ENCODE data around the gene HMG20B. TPM values are rescaled to one million over a fixed set of nuclear protein-coding genes. Genes with fewer than 3 reads are reported as not detected.

HMG20B gene
- total RNA-seq, 5 donors from 2014 or later (not counting 1 experiment from before 2014, with no cell fraction given) = 38.0 to 81.6 (median 74.7) TPM

DNA sequence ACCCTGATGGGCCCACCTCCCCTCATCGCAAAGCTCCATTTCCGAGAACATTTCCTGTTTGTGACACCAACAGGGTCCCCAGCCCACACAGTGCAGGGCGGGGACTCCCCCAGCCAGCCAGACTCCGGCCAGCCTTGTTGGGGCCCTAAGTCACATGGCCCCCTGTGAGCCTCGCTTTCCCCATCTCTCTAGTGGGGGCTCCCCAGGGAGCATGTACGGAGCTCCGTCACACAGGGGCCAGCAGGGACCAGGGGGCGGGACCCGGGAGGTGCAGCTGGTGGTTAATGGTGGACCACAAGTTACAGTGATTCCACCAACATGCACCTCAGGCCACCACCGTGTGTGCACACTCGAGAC, 32.2 kb downstream of the HMG20B start:
- H3K27ac ChIP-seq (ENCODE audit: low read length) = peak overlapping the region; percentile 23
- Mint-ChIP-seq H3K4me3 (no peak overlapping the region), H3K27me3 (no peaks in the 10 kb centered on the region), H3K27ac (no peak overlapping the region), H3K36me3 (no peaks in the 10 kb centered on the region), H3K4me1 (peaks cover 8 to 13% (median 12%) of the 10 kb centered on the region in 3 donors), H3K9me3 (no peaks in the 10 kb centered on the region)
- peaks cover 10 to 56% of the 10 kb centered on the region in 2 experiments for H3K4me1 ChIP-seq (ENCODE audit: control insufficient read depth in 1 of 2, extremely low read depth in 1 of 2, insufficient read depth in 2 of 2, low read length in 2 of 2)
- H3K27me3 ChIP-seq (replicated peaks in 1 of 2; ENCODE audit: control insufficient read depth in 2 of 2, extremely low read depth in 1 of 2, insufficient read depth in 2 of 2, low read length in 1 of 2) = peaks cover 0 to 39% of the 10 kb centered on the region in 2 experiments
- peak overlapping the region; percentile 34 to 38 for H3K4me3 ChIP-seq (ENCODE audit: control insufficient read depth in 1 of 2, extremely low read depth in 1 of 2, low read length in 1 of 2)
- ATAC-seq (replicated peaks in 1 of 4) (peak; percentile 72 to 82 (median 76)), DNase-seq (peak in 28 of 35 experiments; percentile 7 to 65 (median 40))
- no peaks in the 10 kb centered on the region for H3K9me3 ChIP-seq
- ChIA-PET POLR2A (interaction anchor here in 1 of 2 donors (0.5 kb wide), 1 partner anchor 164 kb away, joined by 3 read pairs; no protein-coding TSS in a partner anchor), CTCF (interaction anchor here in 1 of 2 donors (0.5 kb wide), 1 partner anchor 20 kb away, joined by 7 read pairs; no protein-coding TSS in a partner anchor)
- WGBS (ENCODE audit: insufficient coverage) = 7% methylated on average over 8 of the region's 11 CpGs
- H3K36me3 ChIP-seq (ENCODE audit: control insufficient read depth in 2 of 2, extremely low read depth in 1 of 2, insufficient read depth in 1 of 2, low read length in 1 of 2) = no peaks in the 10 kb centered on the region

GRCh38 chr19:3605361-3605760, 32.6 kb downstream of the HMG20B start:
- POLR2A ChIA-PET = no interaction called here
- no peak overlapping the region for H3K27ac Mint-ChIP-seq
- H3K36me3 Mint-ChIP-seq = no peaks in the 10 kb centered on the region
- peaks cover 8 to 13% (median 12%) of the 10 kb centered on the region in 3 donors for H3K4me1 Mint-ChIP-seq
- Histone ChIP-seq H3K27ac (ENCODE audit: low read length) (no peak overlapping the region), H3K4me3 (ENCODE audit: control insufficient read depth in 1 of 2, extremely low read depth in 1 of 2, low read length in 1 of 2) (peak overlapping the region; percentile 38 to 43), H3K4me1 (ENCODE audit: control insufficient read depth in 1 of 2, extremely low read depth in 1 of 2, insufficient read depth in 2 of 2, low read length in 2 of 2) (peaks cover 10 to 56% of the 10 kb centered on the region in 2 experiments), H3K27me3 (replicated peaks in 1 of 2; ENCODE audit: control insufficient read depth in 2 of 2, extremely low read depth in 1 of 2, insufficient read depth in 2 of 2, low read length in 1 of 2) (peaks cover 0 to 39% of the 10 kb centered on the region in 2 experiments), H3K9me3 (no peaks in the 10 kb centered on the region), H3K36me3 (ENCODE audit: control insufficient read depth in 2 of 2, extremely low read depth in 1 of 2, insufficient read depth in 1 of 2, low read length in 1 of 2) (no peaks in the 10 kb centered on the region)
- 38% methylated on average over 3 of the region's 3 CpGs for WGBS (ENCODE audit: insufficient coverage)
- no peak for ATAC-seq (replicated peaks in 1 of 4)
- DNase-seq = no peak
- no peaks in the 10 kb centered on the region for H3K27me3 Mint-ChIP-seq
- H3K9me3 Mint-ChIP-seq = no peaks in the 10 kb centered on the region
- no peak overlapping the region for H3K4me3 Mint-ChIP-seq
- CTCF ChIA-PET = no interaction called here

DNA sequence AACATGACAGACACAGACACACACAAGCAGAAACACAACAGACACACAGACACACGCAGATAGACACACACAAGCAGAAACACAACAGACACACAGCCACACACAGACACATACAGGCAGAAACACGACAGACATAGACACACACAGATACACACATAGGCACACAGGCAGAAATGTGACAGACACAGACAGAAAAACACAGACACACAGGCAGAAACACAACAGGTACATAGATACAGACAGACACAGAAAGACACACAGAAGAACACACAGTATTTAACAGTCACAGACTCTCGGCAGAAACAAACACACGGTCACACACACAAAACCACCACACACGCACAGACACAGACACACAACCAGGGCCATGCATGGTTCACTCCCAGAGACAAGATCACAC, 33.0 kb downstream of the HMG20B start:
- peak overlapping the region; percentile 38 to 43 for H3K4me3 ChIP-seq (ENCODE audit: control insufficient read depth in 1 of 2, extremely low read depth in 1 of 2, low read length in 1 of 2)
- no peak overlapping the region for H3K27ac Mint-ChIP-seq
- ChIA-PET CTCF (no interaction called here), POLR2A (no interaction called here)
- H3K27me3 ChIP-seq (replicated peaks in 1 of 2; ENCODE audit: control insufficient read depth in 2 of 2, extremely low read depth in 1 of 2, insufficient read depth in 2 of 2, low read length in 1 of 2) = peaks cover 0 to 39% of the 10 kb centered on the region in 2 experiments
- peaks cover 10 to 56% of the 10 kb centered on the region in 2 experiments for H3K4me1 ChIP-seq (ENCODE audit: control insufficient read depth in 1 of 2, extremely low read depth in 1 of 2, insufficient read depth in 2 of 2, low read length in 2 of 2)
- H3K4me3 Mint-ChIP-seq = no peak overlapping the region
- peaks cover 8 to 13% (median 12%) of the 10 kb centered on the region in 3 donors for H3K4me1 Mint-ChIP-seq
- WGBS (ENCODE audit: insufficient coverage) = 68% methylated on average over 4 of the region's 5 CpGs
- no peak overlapping the region for H3K27ac ChIP-seq (ENCODE audit: low read length)
- H3K27me3 Mint-ChIP-seq = no peaks in the 10 kb centered on the region
- no peak for ATAC-seq (replicated peaks in 1 of 4)
- H3K36me3 ChIP-seq (ENCODE audit: control insufficient read depth in 2 of 2, extremely low read depth in 1 of 2, insufficient read depth in 1 of 2, low read length in 1 of 2) = no peaks in the 10 kb centered on the region
- no peaks in the 10 kb centered on the region for H3K9me3 Mint-ChIP-seq
- no peaks in the 10 kb centered on the region for H3K36me3 Mint-ChIP-seq
- H3K9me3 ChIP-seq = no peaks in the 10 kb centered on the region
- no peak for DNase-seq

GRCh38 chr19:3606174-3606689, 33.5 kb downstream of the HMG20B start:
- POLR2A ChIA-PET = no interaction called here
- H3K4me1 Mint-ChIP-seq = peaks cover 8 to 13% (median 12%) of the 10 kb centered on the region in 3 donors
- Histone ChIP-seq H3K36me3 (ENCODE audit: control insufficient read depth in 2 of 2, extremely low read depth in 1 of 2, insufficient read depth in 1 of 2, low read length in 1 of 2) (no peaks in the 10 kb centered on the region), H3K27ac (ENCODE audit: low read length) (no peak overlapping the region), H3K27me3 (replicated peaks in 1 of 2; ENCODE audit: control insufficient read depth in 2 of 2, extremely low read depth in 1 of 2, insufficient read depth in 2 of 2, low read length in 1 of 2) (peaks cover 0 to 39% of the 10 kb centered on the region in 2 experiments), H3K9me3 (no peaks in the 10 kb centered on the region), H3K4me3 (ENCODE audit: control insufficient read depth in 1 of 2, extremely low read depth in 1 of 2, low read length in 1 of 2) (peak overlapping the region; percentile 38 to 43), H3K4me1 (ENCODE audit: control insufficient read depth in 1 of 2, extremely low read depth in 1 of 2, insufficient read depth in 2 of 2, low read length in 2 of 2) (peaks cover 10 to 56% of the 10 kb centered on the region in 2 experiments)
- 7% methylated on average over 35 of the region's 35 CpGs for WGBS (ENCODE audit: insufficient coverage)
- no peaks in the 10 kb centered on the region for H3K36me3 Mint-ChIP-seq
- H3K27ac Mint-ChIP-seq = no peak overlapping the region
- peak in 8 of 35 experiments; percentile 13 to 51 (median 20) for DNase-seq
- H3K4me3 Mint-ChIP-seq = no peak overlapping the region
- no peaks in the 10 kb centered on the region for H3K9me3 Mint-ChIP-seq
- peak; percentile 28 to 60 (median 54) for ATAC-seq (replicated peaks in 1 of 4)
- CTCF ChIA-PET = no interaction called here
- no peaks in the 10 kb centered on the region for H3K27me3 Mint-ChIP-seq

DNA sequence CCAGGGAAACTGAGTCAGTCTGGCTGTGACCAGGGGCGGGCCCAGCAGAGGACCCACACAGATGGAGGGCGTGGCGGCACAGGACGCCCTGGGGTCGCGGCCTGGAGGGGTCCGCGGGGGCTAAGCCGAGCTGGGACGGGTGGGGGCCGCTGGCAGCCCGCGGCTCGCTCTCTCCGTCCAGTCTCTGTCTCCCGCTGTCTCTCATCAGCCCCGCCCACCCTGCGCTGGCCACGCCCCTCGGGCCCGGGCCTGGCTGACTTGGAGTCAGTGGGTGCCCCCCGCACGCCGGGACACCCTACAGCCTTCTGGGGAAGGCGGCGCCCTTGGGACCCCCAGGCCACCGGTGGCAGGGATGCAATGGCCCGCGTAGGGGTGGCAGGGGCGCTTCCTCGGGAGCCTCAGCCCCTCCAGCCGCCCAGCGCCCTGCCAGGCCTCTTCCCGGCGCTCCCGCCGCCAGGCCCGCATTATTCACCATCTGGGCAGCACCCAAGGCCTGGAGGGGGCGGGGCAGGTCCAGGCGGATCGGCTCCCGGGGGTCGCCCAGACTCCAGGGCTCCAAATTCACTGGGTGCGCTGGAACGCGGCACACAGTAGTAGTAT, 34.0 kb downstream of the HMG20B start, which contains the start of gene TBXA2R:
Gene TBXA2R (minus strand): TSS at position 186 of the 600 bp plus-strand sequence. CDS start 6,241 bp downstream, outside the sequence.
- Mint-ChIP-seq H3K27me3 (no peaks in the 10 kb centered on the region), H3K36me3 (peaks cover under 1% of the 10 kb centered on the region), H3K27ac (no peak within 1 kb of the TSS), H3K4me1 (peaks cover 8 to 13% (median 12%) of the 10 kb centered on the region in 3 donors), H3K9me3 (no peaks in the 10 kb centered on the region), H3K4me3 (peak within 1 kb of the TSS in 2 of 3 donors; percentile 13 to 57)
- Histone ChIP-seq H3K4me1 (ENCODE audit: control insufficient read depth in 1 of 2, extremely low read depth in 1 of 2, insufficient read depth in 2 of 2, low read length in 2 of 2) (peaks cover 10 to 56% of the 10 kb centered on the region in 2 experiments), H3K27ac (ENCODE audit: low read length) (no peak within 1 kb of the TSS), H3K36me3 (ENCODE audit: control insufficient read depth in 2 of 2, extremely low read depth in 1 of 2, insufficient read depth in 1 of 2, low read length in 1 of 2) (peaks cover 2 to 5% of the 10 kb centered on the region in 2 donors), H3K27me3 (replicated peaks in 1 of 2; ENCODE audit: control insufficient read depth in 2 of 2, extremely low read depth in 1 of 2, insufficient read depth in 2 of 2, low read length in 1 of 2) (peaks cover 0 to 39% of the 10 kb centered on the region in 2 experiments), H3K9me3 (no peaks in the 10 kb centered on the region), H3K4me3 (ENCODE audit: control insufficient read depth in 1 of 2, extremely low read depth in 1 of 2, low read length in 1 of 2) (peak within 1 kb of the TSS; percentile 38 to 43)
- 13% methylated on average over 41 of the region's 46 CpGs for WGBS (ENCODE audit: insufficient coverage)
- ChIA-PET POLR2A (no interaction called here), CTCF (no interaction called here)
- ATAC-seq (replicated peaks in 1 of 4) (peak in 3 of 4 experiments; percentile 22 to 34 (median 32)), DNase-seq (peak in 26 of 35 experiments; percentile 12 to 60 (median 36))

DNA sequence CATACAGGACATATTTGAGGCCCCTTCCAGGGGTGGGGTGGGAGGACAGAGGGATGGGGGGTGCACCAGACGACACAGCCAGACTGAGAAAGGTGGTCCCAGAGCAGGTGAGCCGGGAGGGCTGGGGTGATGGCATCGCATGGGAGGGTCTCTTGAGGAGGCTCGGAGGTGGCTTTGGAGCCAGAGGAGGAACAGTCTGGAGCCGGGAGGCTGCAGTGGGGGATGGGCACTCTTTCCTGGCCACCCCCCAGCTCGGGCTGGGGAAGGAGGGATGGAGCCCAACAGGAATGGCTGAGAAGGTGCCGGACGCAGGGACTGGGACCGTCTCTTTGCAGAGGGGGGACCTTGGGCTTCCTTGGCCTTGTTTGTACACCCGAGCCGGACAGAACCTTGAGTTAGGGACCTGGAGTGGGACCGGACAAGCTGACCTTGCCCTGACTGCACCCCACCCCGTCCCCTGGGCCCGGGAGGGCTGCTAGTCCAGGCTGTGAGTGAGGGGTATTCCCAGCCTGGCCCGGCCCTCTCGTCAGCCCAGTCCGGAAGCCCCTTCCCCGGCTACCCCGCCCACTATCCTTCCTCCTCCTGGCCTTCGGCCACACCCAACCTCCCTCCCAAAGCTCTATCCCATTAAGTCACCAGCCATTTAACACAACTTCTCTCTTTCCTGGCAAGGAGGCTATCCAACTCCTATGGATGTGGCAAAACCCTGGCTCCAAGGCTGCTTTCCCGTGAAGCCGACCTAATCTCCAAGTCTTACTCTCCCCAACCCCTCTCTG, 34.7 kb downstream of the HMG20B start:
- Histone ChIP-seq H3K4me3 (ENCODE audit: control insufficient read depth in 1 of 2, extremely low read depth in 1 of 2, low read length in 1 of 2) (no peak overlapping the region), H3K4me1 (ENCODE audit: control insufficient read depth in 1 of 2, extremely low read depth in 1 of 2, insufficient read depth in 2 of 2, low read length in 2 of 2) (peaks cover 10 to 56% of the 10 kb centered on the region in 2 experiments), H3K9me3 (no peaks in the 10 kb centered on the region), H3K36me3 (ENCODE audit: control insufficient read depth in 2 of 2, extremely low read depth in 1 of 2, insufficient read depth in 1 of 2, low read length in 1 of 2) (peaks cover 4 to 12% of the 10 kb centered on the region in 2 donors), H3K27me3 (replicated peaks in 1 of 2; ENCODE audit: control insufficient read depth in 2 of 2, extremely low read depth in 1 of 2, insufficient read depth in 2 of 2, low read length in 1 of 2) (peaks cover 0 to 39% of the 10 kb centered on the region in 2 experiments), H3K27ac (ENCODE audit: low read length) (no peak overlapping the region)
- WGBS (ENCODE audit: insufficient coverage) = 79% methylated on average over 19 of the region's 22 CpGs
- Mint-ChIP-seq H3K4me3 (peak overlapping the region in 2 of 3 donors; percentile 57 to 66), H3K9me3 (no peaks in the 10 kb centered on the region), H3K36me3 (peaks cover 5% of the 10 kb centered on the region), H3K27me3 (no peaks in the 10 kb centered on the region), H3K27ac (peak overlapping the region; percentile 72 to 73), H3K4me1 (peaks cover 8 to 13% (median 12%) of the 10 kb centered on the region in 3 donors)
- ATAC-seq (replicated peaks in 1 of 4) = no peak
- CTCF ChIA-PET = no interaction called here
- POLR2A ChIA-PET = interaction anchor here in 1 of 2 donors (0.6 kb wide), 1 partner anchor 1705 kb away, joined by 10 read pairs; no protein-coding TSS in a partner anchor
- no peak for DNase-seq
